HCT116 (cell line): Measurements from ENCODE around the gene COLEC11. TPM values are rescaled to one million over a fixed set of nuclear protein-coding genes. Genes with fewer than 3 reads are reported as not detected.

Source experiments
- ATAC-seq: fragments of 200-7000 bp; cut with Tn5 transposase; 2 replicates; pipeline ENCODE4 v1.9.1; 2020; ENCODE audit warnings: mild to moderate bottlenecking, moderate library complexity
- BruUV-seq: library from RNA; stranded (reverse); fragments of 400-500 nt; replicated peaks from 2 replicates; lab custom pipeline; 2021; lab: Mats Ljungman, UMichigan
- CTCF ChIA-PET: fragments of 300-600 bp; sonication (Branson Sonifier 250); formaldehyde crosslinking; loops from one replicate; lab custom pipeline; 2021; ENCODE audit warnings: antibody characterized with exemption; lab: Charles Lee
- POLR2A ChIA-PET: fragments of 300-600, 350-600 bp; sonication (Branson Sonifier 250); formaldehyde crosslinking; loops from one replicate; lab custom pipeline; 2021; ENCODE audit warnings: antibody characterized with exemption; lab: Charles Lee
- RAD21 ChIA-PET, 2 experiments: fragments of 300-600 bp; sonication (Branson Sonifier 250); formaldehyde crosslinking; loops; one replicate each; lab custom pipeline; 2023; ENCODE audit warnings: low total read pairs in 2 of 2; ENCODE audit not compliant: uncharacterized antibody in 2 of 2, unreplicated experiment in 2 of 2, low non-redundant PET in 1 of 2; lab: Charles Lee
- DNase-seq: peaks from one replicate; pipeline ENCODE4 v3.0.0-alpha.2; 2010; ENCODE audit warnings: low read depth, low spot score
- H2AFZ ChIP-seq: fragments of 200-600 bp; shearing (Covaris generic), sonication (generic); 2 replicates; pipeline ENCODE4 v1.6.1; 2017; ENCODE audit warnings: low read depth, mixed run types, mixed read lengths, antibody characterized with exemption, low read length; ENCODE audit not compliant: poor library complexity, severe bottlenecking
- H3K27ac ChIP-seq: 2 replicates; pipeline ENCODE4 v1.5.1; 2012; ENCODE audit warnings: low read depth, low read length
- H3K27me3 ChIP-seq: fragments of 200-600 bp; sonication (generic); 2 replicates; pipeline ENCODE4 v1.6.1; 2016; ENCODE audit warnings: mixed run types, low read length, mixed read lengths; ENCODE audit not compliant: insufficient read depth
- H3K36me3 ChIP-seq, 2 experiments: fragments of 200-500 bp in 1 of 2; fragments of 200-600 bp in 1 of 2; sonication (Bioruptor generic) in 1 of 2; sonication (generic) in 1 of 2; 2 replicates each; pipeline versions ENCODE4 v1.5.1 to v1.6.1; 2014 to 2016; ENCODE audit warnings: low read length in 2 of 2, inconsistent platforms in 1 of 2, mixed read lengths in 1 of 2, mixed run types in 1 of 2; ENCODE audit not compliant: insufficient read depth in 2 of 2, control insufficient read depth in 1 of 2
- H3K4me1 ChIP-seq, 2 experiments: fragments of 200-600 bp in 1 of 2; sonication (generic) in 1 of 2; 2 replicates each; pipeline versions ENCODE4 v1.5.1 to v1.6.1; 2012 to 2017; ENCODE audit warnings: low read length in 2 of 2, inconsistent platforms in 1 of 2, mild to moderate bottlenecking in 1 of 2, mixed read lengths in 1 of 2, mixed run types in 1 of 2, moderate library complexity in 1 of 2; ENCODE audit not compliant: insufficient read depth in 2 of 2, control insufficient read depth in 1 of 2
- H3K4me2 ChIP-seq: fragments of 200-600 bp; sonication (generic); 2 replicates; pipeline ENCODE4 v1.6.1; 2017; ENCODE audit warnings: mixed run types, low read length, mixed read lengths
- H3K4me3 ChIP-seq, 2 experiments: fragments of 200-600 bp in 1 of 2; sonication (generic) in 1 of 2; replicated peaks in 1 of 2; 2 replicates each; pipeline ENCODE4 v1.5.1; 2011 to 2016; ENCODE audit warnings: low read length in 2 of 2, control low read depth in 1 of 2, low read depth in 1 of 2, mild to moderate bottlenecking in 1 of 2, mixed read lengths in 1 of 2, mixed run types in 1 of 2
- H3K79me2 ChIP-seq: fragments of 200-600 bp; sonication (generic); 2 replicates; pipeline ENCODE4 v1.6.1; 2017; ENCODE audit warnings: mild to moderate bottlenecking, mixed run types, low read length, moderate library complexity, mixed read lengths; ENCODE audit not compliant: insufficient read depth
- H3K9ac ChIP-seq: fragments of 200-600 bp; sonication (generic); 2 replicates; pipeline ENCODE4 v1.6.1; 2016; ENCODE audit warnings: low read length, mixed read lengths
- H3K9me2 ChIP-seq: fragments of 200-600 bp; sonication (generic), shearing (Covaris generic); 2 replicates; pipeline ENCODE4 v1.6.1; 2017; ENCODE audit warnings: mixed run types, mild to moderate bottlenecking, moderate library complexity; ENCODE audit not compliant: insufficient read depth
- H3K9me3 ChIP-seq, 2 experiments: fragments of 200-500 bp in 1 of 2; fragments of 200-600 bp in 1 of 2; sonication (Bioruptor generic) in 1 of 2; sonication (generic) in 1 of 2; 2 replicates each; pipeline ENCODE4 v1.6.1; 2014 to 2017; ENCODE audit warnings: low read length in 2 of 2, mixed read lengths in 2 of 2, inconsistent platforms in 1 of 2, low read depth in 1 of 2, mild to moderate bottlenecking in 1 of 2, mixed run types in 1 of 2, moderate library complexity in 1 of 2; ENCODE audit not compliant: control insufficient read depth in 1 of 2, insufficient read depth in 1 of 2
- H4K20me1 ChIP-seq: fragments of 200-600 bp; sonication (generic), shearing (Covaris generic); 2 replicates; pipeline ENCODE4 v1.6.1; 2017; ENCODE audit warnings: mixed run types, mild to moderate bottlenecking, moderate library complexity; ENCODE audit not compliant: insufficient read depth
- EZH2phosphoT487 ChIP-seq: fragments of 200-600 bp; IDR thresholded peaks from 2 replicates; pipeline ENCODE4 v1.6.1; 2018; ENCODE audit warnings: antibody characterized with exemption, borderline replicate concordance
- MAX ChIP-seq: IDR thresholded peaks from 2 replicates; pipeline ENCODE4 v1.6.1; 2012
- ZNF274 ChIP-seq: fragments of 200-500 bp; sonication (Bioruptor generic); IDR thresholded peaks from 2 replicates; pipeline ENCODE4 v1.6.1; 2014; ENCODE audit warnings: mild to moderate bottlenecking, low read depth, low read length, inconsistent platforms
- intact Hi-C: fragments of 100-400 bp; cut with micrococcal nuclease; formaldehyde crosslinking; loops from 2 replicates; pipeline ENCODE4 v1.10.0; 2022
- total RNA-seq: library from RNA; stranded (reverse); gene quantifications from one replicate; pipeline ENCODE4 v1.2.1, GENCODE V29; 2021; ENCODE audit not compliant: unreplicated experiment

Gene COLEC11
- total RNA-seq, 1 experiment from 2014 or later = 0.15 TPM

GRCh38 chr2:3545788-3546478 is 49.0 kb upstream of the COLEC11 start:
- intact Hi-C loops = no loop called here
- peaks cover 0 to 8% of the 10 kb centered on the region in 2 experiments; a peak in 1 of 4 replicates for H3K4me1 ChIP-seq
- no TSS peak for BruUV-seq
- no peak for TF ChIP-seq EZH2phosphoT487
- no peak overlapping the region for H3K9ac ChIP-seq
- no peaks in the 10 kb centered on the region for H3K9me3 ChIP-seq
- ChIA-PET CTCF (no interaction called here), RAD21 (no interaction called here), POLR2A (no interaction called here)
- DNase-seq (no peak), ATAC-seq (no peak)
- no peaks in the 10 kb centered on the region for H3K27me3 ChIP-seq
- H4K20me1 ChIP-seq = 0 out of 2 replicates have a peak, but pooled peaks cover 6% of the 10 kb centered on the region
- no peak overlapping the region for H3K4me2 ChIP-seq
- H3K79me2 ChIP-seq = peaks cover 56% of the 10 kb centered on the region
- H3K9me2 ChIP-seq = no peaks in the 10 kb centered on the region
- no peak overlapping the region for H3K4me3 ChIP-seq
- no peak overlapping the region for H2AFZ ChIP-seq
- H3K27ac ChIP-seq = no peak overlapping the region
- H3K36me3 ChIP-seq = peaks cover 59 to 80% of the 10 kb centered on the region in 2 experiments

- POLR2A ChIA-PET = no interaction called here
- no peak for DNase-seq
Measured at GRCh38 chr2:3547915-3548314, 47.0 kb upstream of the COLEC11 start.

More at GRCh38 chr2:3547915-3548314, 47.0 kb upstream of the COLEC11 start:
- Histone ChIP-seq H3K27me3 (no peaks in the 10 kb centered on the region), H3K27ac (no peak overlapping the region), H3K36me3 (peaks cover 62 to 75% of the 10 kb centered on the region in 2 experiments), H3K9me2 (no peaks in the 10 kb centered on the region), H3K4me2 (no peak overlapping the region), H3K4me3 (no peak overlapping the region), H3K9ac (no peak overlapping the region), H4K20me1 (no peaks in the 10 kb centered on the region), H3K9me3 (no peaks in the 10 kb centered on the region), H3K79me2 (peaks cover 47% of the 10 kb centered on the region), H3K4me1 (peaks cover 0 to 8% of the 10 kb centered on the region in 2 experiments; a peak in 1 of 4 replicates), H2AFZ (no peak overlapping the region)
- intact Hi-C loops = no loop called here
- no TSS peak for BruUV-seq
- no peak for TF ChIP-seq ZNF274
- TF ChIP-seq MAX = no peak
- RAD21 ChIA-PET = no interaction called here
- CTCF ChIA-PET = no interaction called here
- no peak for ATAC-seq
